ENCODE data around the gene HOOK2. TPM values are rescaled to one million over a fixed set of nuclear protein-coding genes. Genes with fewer than 3 reads are reported as not detected.
A peak's percentile ranks its signal among the peaks of the same experiment; 100 is the strongest.

HOOK2 gene
- total and polyA plus RNA-seq, 4 donors: 39.8 to 67.4 (median 50.6) TPM

DNA sequence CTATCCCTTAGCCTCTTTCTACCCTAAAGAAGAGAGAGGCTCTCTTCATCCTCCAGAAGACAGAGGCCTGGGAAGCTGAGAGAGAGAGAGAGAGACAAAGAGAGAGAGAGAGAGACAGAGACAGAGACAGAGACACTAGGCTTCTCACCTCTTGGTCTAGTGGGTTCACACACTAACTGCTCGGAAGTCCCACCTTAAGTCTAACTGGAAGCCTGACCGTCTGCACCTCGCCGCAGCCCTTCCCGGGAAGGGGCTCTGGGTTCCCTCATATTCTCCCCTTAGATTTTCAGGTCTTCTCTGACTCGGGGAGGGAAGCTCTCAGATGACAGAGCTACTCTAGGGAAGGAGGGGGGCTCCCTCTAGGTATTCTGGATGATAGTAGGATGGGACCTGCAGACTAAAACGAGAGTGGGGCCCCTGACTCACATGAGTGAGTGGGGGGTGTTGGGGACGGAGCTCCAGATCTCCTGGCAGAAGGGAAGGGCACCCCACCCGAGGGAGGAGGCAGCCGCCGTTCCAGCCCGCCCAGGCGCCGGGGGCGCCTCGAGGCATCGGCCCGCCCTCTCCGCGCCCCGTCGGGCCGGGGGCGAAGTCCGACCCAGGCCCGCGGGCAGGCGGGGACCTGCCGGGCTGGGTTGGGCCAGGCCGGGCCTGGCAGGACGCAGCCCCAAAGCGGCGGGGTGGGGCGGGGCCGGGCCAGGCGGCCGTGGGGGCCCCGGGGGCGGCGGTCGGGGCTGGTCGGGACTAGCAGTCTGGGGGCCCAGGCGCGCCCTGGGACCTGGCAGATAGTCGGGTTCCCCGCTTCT lies 13.9 kb upstream of the HOOK2 start:
- ATAC-seq (ENCODE audit: insufficient read depth, low FRiP score): no peak
- Histone ChIP-seq H3K4me3 (peak overlapping the region; percentile 50), H3K4me1 (ENCODE audit: control insufficient read depth in 5 of 5, insufficient read depth in 5 of 5, low read length in 5 of 5) (peaks cover 0 to 79% (median 38%) of the 10 kb centered on the region in 5 donors), H3K27me3 (ENCODE audit: control insufficient read depth in 3 of 3, insufficient read depth in 3 of 3, low read length in 2 of 3) (no peaks in the 10 kb centered on the region), H3K9me3 (ENCODE audit: control insufficient read depth in 4 of 4, insufficient read depth in 3 of 4, low read length in 3 of 4) (no peaks in the 10 kb centered on the region), H3K27ac (ENCODE audit: low read depth in 1 of 2, low read length in 1 of 2) (peak overlapping the region; percentile 98 to 100), H3K36me3 (ENCODE audit: control insufficient read depth in 4 of 4, insufficient read depth in 4 of 4, low read length in 4 of 4) (no peaks in the 10 kb centered on the region), H3K9ac (ENCODE audit: insufficient read depth in 1 of 2, low read length in 2 of 2) (peak overlapping the region; percentile 25 to 67)
- DNase-seq: peak in 1 of 3 donors; percentile 54
- 1% methylated on average over 17 to 46 of the region's 46 CpGs for WGBS, 2 donors
- TF ChIP-seq CTCF (IDR thresholded peaks at IDR 0.05; ENCODE audit: control extremely low read depth, extremely low read depth): no peak

DNA sequence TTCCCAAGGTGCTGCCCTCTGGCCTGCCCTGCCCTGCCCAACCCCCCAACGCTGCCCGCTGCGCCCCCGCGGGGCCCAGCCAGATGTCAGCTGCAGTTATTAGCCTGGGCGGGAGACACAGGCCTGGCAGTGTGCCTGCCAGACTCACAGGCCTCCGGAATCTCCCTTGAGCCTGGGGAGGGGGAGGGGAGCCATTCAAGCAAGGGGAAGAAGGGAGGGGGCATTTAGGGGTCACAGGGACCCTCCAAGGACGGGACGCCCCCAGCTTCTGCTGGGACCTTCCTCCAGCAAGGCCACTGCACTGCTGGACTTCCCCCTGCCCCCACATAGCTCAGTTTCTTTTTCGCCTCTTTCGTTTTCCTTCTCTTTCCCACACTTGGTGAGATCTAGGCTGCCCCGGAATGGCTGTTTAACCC lies 13.3 kb upstream of the HOOK2 start:
- peak; percentile 88 to 94 (median 91) for DNase-seq
- peak overlapping the region in 1 of 2 donors; percentile 67 for H3K9ac ChIP-seq (ENCODE audit: insufficient read depth in 1 of 2, low read length in 2 of 2)
- H3K4me1 ChIP-seq (ENCODE audit: control insufficient read depth in 5 of 5, insufficient read depth in 5 of 5, low read length in 5 of 5): peaks cover 0 to 79% (median 40%) of the 10 kb centered on the region in 5 donors
- 0 to 1% methylated on average over 12 of the region's 12 CpGs for WGBS, 2 donors
- no peaks in the 10 kb centered on the region for H3K27me3 ChIP-seq (ENCODE audit: control insufficient read depth in 3 of 3, insufficient read depth in 3 of 3, low read length in 2 of 3)
- peak overlapping the region; percentile 98 to 100 for H3K27ac ChIP-seq (ENCODE audit: low read depth in 1 of 2, low read length in 1 of 2)
- TF ChIP-seq CTCF (IDR thresholded peaks at IDR 0.05; ENCODE audit: control extremely low read depth, extremely low read depth): no peak
- H3K4me3 ChIP-seq: no peak overlapping the region
- no peaks in the 10 kb centered on the region for H3K9me3 ChIP-seq (ENCODE audit: control insufficient read depth in 4 of 4, insufficient read depth in 3 of 4, low read length in 3 of 4)
- no peaks in the 10 kb centered on the region for H3K36me3 ChIP-seq (ENCODE audit: control insufficient read depth in 4 of 4, insufficient read depth in 4 of 4, low read length in 4 of 4)
- no peak for ATAC-seq (ENCODE audit: insufficient read depth, low FRiP score)

DNA sequence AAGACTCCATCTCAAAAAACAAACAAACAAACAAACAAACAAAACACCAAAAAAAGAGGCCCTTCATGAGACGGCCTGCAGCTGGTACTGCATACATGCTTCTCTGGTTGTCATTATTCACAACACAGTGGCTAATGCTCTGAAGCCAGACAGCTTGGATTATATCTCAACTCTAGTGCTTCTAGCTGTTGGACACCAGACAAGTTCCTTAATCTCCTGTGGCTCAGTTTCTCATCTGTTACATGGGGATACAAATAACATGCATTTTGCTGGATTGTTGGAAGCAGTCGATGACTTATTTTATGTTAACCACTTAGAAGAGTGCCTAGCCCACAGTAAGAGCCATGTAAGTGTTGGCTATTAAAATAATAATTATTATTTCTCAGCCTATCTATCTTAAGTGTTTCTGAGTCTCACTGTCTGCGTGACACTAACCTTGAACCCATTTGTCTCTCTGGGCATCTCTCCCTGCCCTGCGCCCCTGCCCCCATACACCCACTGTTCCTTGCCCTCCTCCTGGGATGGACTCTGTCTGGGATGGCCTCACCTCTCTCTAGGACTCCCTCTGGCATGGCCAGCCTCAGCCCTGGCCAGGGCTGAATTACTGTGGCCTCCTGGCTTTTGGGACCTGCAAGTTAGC lies 12.8 kb upstream of the HOOK2 start:
- H3K27me3 ChIP-seq (ENCODE audit: control insufficient read depth in 3 of 3, insufficient read depth in 3 of 3, low read length in 2 of 3): no peaks in the 10 kb centered on the region
- no peaks in the 10 kb centered on the region for H3K9me3 ChIP-seq (ENCODE audit: control insufficient read depth in 4 of 4, insufficient read depth in 3 of 4, low read length in 3 of 4)
- WGBS, 2 donors: 46 to 70% methylated on average over 4 of the region's 4 CpGs
- no peak overlapping the region for H3K4me3 ChIP-seq
- peak overlapping the region; percentile 98 to 100 for H3K27ac ChIP-seq (ENCODE audit: low read depth in 1 of 2, low read length in 1 of 2)
- DNase-seq: peak; percentile 41 to 90 (median 82)
- peak overlapping the region in 1 of 2 donors; percentile 34 for H3K9ac ChIP-seq (ENCODE audit: insufficient read depth in 1 of 2, low read length in 2 of 2)
- ATAC-seq (ENCODE audit: insufficient read depth, low FRiP score): no peak
- H3K4me1 ChIP-seq (ENCODE audit: control insufficient read depth in 5 of 5, insufficient read depth in 5 of 5, low read length in 5 of 5): peaks cover 0 to 82% (median 40%) of the 10 kb centered on the region in 5 donors
- H3K36me3 ChIP-seq (ENCODE audit: control insufficient read depth in 4 of 4, insufficient read depth in 4 of 4, low read length in 4 of 4): no peaks in the 10 kb centered on the region
- TF ChIP-seq CTCF (IDR thresholded peaks at IDR 0.05; ENCODE audit: control extremely low read depth, extremely low read depth): no peak

Measured in lung (tissue), 12 donors.